HG03378 (cell line): ENCODE data around the gene OSBPL8.
A peak's percentile ranks its signal among the peaks of the same experiment; 100 is the strongest.
"Not testable (repeated sequence)": the region's sequence is repeated elsewhere in the genome, so short reads cannot be mapped to it uniquely, and the experiment has no call there.

ENCODE experiments used
- ATAC-seq: cut with Tn5 transposase; IDR thresholded peaks from one replicate; pipeline ENCODE4 v1.9.1; 2021; ENCODE audit warnings: mild to moderate bottlenecking, moderate library complexity; ENCODE audit not compliant: unreplicated experiment

OSBPL8 gene

DNA sequence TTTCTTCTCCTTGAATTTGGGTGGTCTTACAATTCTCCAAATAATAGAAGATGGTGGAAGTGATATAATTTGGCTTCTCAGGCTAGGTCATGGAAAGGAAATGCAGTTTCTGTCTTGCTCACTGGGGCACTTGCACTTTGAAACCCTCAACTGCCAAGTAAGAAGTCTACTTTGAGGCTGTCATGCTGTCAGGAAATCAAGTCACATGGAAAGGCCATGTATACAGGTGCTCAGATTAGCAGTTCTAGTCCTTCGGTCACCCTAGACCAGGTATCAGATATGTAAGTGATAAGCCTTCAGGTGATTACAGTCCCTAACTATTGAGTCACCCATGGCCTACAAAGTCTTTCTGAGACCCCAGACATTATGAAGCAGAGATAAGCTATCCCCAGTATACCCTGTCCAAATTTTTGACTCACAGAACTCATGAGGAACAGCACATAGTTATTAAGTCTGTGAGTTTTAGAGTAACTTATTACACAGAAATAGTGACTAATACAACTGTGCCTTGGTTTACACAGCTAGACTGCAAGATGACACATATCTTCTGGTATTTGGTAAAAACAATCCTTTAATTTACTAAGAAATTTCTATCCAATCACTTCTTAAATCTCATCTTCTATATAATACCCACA is 185.1 kb downstream of the OSBPL8 start:
- no peak for ATAC-seq

DNA sequence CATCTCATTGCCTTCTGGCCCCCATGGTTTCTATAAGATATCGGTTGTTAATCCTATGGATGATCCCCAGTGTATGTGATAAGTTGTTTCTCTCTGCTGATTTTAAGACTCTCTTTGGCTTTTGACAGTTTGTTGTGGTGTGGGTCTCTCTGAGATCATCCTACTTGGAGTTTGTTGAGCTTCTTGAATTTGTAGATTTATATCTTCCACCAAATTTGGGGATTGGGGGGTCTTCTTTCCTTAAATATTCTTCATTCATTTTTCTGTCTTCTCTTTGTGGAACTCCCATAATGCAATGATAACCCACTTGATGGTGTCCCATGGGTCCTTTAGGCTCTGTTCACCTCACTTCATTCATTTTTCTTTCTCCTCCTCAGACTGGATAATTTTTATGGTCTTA is 191.3 kb downstream of the OSBPL8 start:
- ATAC-seq, result no peak

DNA sequence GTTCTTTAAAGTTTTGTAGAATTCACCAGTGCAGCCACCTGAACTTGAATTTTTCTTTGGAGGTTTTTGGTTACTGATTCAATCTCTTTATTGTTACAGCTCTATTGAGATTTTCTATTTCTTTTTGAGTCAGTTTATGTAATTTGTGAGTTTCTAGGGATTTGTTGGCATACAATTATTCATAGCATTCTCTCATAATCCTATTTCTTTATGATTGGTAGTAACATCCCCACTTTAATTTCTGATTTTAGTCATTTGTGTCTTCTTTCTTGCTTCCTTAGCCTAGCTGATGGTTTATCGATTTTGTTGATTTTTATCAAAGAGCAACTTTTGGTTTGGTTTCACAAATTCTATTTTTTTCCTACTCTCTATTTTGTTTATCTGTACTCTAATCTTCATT is 193.4 kb downstream of the OSBPL8 start:
- no peak for ATAC-seq

- ATAC-seq, result not testable (repeated sequence)
Measured at GRCh38 chr12:76364131-76364530, 195.4 kb downstream of the OSBPL8 start.

- ATAC-seq, result no peak
Measured at GRCh38 chr12:76360316-76360715, 199.3 kb downstream of the OSBPL8 start.

GRCh38 chr12:76356071-76356470 is 203.5 kb downstream of the OSBPL8 start:
- ATAC-seq, result no peak

DNA sequence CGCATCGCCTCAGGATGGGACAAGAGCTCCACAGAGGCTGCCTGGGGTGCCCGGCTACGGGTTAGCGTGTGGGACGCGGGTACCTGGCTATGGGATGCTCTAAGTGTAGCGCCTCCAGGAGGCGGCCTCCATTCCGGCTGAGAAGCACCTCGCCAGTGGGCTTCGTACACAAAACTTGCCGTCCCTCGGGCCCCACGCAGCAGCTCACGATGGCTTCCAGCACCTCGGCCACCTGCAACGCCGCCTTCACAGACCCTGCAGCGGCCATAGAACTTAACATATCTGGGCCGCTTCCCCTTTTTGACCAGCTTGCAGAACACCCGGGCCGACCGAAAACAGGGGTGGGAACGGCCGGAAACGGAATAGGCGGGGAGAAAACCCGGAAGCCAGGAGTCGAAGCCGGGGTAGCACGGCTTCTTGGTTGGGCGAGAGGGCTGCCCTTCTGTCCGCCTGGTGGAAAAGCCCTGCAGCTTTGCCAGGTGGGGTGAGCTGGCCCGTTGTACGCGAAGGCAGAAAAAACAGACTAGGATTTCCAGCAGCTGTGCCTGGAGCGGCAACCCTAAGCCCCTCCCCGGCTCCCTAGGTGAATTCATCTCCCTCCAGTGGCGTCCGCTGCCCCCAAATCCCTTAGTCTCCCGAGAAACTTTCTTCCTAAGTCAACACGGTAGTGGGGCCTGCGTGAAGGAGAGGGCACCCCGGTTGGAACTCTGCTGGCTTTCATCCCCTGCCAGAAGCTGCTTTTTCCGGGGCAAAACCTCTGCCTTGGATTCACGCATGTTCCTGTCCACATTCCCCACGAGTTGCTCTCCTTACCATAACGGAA is 211.3 kb downstream of the OSBPL8 start, which contains the start of gene BBS10:
TSS of gene BBS10 (minus strand) at position 337 of the 823 bp plus-strand sequence. CDS start at position 280, 57 bp downstream.
- ATAC-seq, result peak; percentile 95

DNA sequence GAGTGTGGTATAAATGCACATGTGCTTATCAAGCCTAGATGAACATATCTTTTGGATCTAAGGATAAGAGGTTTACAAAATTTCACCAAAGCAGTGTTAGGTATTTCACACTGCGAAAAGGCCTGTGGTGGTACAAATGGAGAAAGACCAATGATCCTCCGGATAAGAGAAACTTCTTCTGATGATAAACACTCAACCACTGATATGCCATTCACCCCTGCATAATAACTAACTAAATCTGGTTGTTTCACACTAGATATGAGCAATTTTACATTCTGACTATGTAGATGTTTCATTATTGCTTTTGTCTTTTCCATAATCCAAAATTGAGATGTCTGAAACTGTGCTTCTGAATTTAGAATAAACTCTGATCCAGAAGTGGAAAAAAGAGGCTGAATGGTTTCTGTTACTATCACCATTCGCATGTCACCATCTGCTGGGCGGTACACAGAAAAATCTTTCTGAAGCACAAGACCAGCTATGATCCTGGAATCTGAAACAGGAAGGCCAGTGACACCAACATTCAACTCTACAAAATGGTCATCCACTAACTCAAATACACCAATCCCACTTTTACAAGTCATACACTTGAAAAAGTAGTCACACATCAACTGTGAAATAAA is 212.7 kb downstream of the OSBPL8 start:
- peak; percentile 35 for ATAC-seq

DNA sequence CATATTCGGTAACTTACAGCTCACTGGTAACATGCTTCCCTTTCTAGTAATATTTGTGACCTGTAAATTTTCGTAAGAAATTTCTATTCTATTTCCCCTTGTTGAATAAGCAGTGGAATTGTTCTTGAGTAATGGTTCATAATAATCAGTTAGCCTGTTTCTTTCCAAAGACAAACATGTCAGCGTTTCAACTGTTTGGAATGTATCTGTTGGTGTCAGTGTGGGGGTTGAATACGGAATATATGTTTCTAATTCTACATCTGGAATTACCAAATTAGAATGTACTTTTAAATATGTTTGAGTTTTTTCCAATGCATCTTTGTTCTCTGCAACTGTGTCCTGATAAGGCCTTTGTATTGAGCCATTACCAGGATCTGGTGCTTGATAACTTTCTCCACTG is 213.3 kb downstream of the OSBPL8 start:
- no peak for ATAC-seq

- ATAC-seq, result no peak
Measured at GRCh38 chr12:76345569-76345968, 214.0 kb downstream of the OSBPL8 start.

- ATAC-seq, result no peak
Measured at GRCh38 chr12:76341436-76342030, 218.0 kb downstream of the OSBPL8 start.

DNA sequence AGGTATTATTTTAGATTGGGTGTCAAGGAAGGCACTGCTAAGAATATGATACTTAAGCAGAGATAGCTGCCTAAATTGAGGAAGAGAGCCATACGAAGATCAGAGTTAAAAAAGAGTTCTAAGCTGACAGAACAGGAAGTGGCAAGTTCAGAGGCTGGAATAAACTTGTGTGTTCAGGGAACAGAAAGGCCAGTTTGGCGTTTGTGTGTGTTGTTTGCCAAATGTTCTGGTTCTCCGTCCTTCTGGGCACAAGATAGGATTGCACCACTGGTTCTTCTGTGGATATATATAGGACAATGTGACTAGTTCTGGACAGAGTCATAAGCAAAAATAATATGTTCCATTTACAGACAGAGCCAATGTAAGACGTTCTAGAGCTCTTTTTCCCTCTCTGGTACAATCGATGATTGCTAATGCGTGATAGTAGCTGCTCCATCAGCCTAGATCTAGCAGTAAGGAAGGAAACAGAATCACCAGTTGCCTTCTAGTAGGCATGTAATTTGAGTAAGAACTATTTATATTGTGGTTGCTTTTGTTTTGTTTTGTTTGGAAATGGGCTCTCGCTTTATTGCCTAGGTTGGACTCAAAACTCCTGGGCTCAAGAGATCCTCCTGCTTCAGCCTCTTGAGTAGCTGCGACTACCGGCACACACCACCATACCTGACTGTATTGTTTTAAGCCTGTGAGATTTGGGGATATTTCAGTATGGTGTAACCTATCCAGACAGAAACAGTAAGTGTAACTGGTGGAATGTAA is 218.7 kb downstream of the OSBPL8 start:
- no peak for ATAC-seq

GRCh38 chr12:76337583-76337982 is 222.0 kb downstream of the OSBPL8 start:
- no peak for ATAC-seq

DNA sequence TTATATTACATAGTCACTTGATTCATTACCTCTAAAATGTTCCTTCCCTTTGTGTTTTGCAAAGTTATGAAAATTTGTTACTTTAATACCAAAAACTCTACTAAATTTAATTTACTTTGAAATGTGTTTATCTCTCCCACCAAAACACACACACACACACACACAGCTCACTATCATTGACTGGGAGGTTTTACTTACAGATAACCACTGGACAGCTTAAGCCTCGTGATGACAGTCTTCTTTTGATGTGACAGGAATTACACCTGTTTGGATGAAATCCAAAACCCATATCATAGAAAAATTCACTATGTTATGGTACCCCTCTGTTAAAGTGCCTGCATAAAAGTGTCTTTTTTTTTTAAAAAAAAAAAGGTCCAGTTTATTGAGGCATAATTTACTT is 227.0 kb downstream of the OSBPL8 start:
- ATAC-seq, result no peak

DNA sequence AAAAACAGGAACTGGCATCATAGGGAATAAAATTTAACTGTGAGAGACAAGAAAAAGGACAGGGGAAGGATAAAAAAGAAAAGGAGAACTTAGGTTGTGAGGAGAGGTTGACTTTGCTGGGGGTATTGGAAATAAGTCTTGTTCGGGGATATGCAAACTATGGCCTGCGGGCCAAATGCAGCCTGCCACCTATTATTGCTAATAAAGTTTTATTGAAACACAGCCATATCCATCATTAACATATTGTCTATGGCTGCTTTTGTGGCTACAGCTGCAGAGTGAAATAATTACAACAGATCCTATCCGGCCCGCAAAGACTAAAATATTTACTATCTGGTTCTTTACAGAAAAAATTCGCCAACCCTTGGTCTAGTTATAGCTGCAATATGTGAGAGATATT is 230.0 kb downstream of the OSBPL8 start:
- ATAC-seq, result no peak

DNA sequence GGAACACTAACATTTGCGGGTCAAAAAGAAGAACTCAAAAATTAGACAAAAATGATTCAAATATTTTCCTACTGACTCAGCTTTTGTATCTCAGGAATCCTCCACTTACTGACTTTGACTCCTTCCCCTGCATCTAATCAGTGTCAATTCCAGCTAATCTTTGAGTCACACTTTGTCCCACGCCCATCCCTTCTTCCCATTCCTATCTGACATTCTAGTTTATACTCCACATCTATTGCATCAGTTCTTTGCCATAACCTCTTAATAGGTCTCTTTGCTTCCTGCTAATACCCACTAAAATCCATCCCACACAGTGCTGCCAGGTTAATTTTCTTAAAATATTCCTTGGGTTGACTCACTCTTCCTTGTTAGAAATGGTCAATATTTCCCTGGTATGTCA is 230.4 kb downstream of the OSBPL8 start:
- ATAC-seq, result no peak

DNA sequence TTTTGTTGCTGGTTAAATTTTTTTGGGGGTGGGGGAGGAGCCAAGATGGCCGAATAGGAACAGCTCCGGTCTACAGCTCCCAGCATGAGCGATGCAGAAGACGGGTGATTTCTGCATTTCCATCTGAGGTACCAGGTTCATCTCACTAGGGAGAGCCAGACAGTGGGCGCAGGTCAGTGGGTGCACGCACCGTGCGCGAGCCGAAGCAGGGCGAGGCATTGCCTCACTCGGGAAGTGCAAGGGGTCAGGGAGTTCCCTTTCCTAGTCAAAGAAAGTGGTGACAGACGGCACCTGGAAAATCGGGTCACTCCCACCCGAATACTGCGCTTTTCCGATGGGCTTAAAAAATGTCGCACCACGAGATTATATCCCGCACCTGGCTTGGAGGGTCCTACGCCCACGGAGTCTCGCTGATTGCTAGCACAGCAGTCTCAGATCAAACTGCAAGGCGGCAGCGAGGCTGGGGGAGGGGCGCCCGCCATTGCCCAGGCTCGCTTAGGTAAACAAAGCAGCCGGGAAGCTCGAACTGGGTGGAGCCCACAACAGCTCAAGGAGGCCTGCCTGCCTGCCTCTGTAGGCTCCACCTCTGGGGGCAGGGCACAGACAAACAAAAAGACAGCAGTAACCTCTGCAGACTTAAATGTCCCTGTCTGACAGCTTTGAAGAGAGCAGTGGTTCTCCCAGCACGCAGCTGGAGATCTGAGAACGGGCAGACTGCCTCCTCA is 239.8 kb downstream of the OSBPL8 start:
- not testable (repeated sequence) for ATAC-seq

- no peak for ATAC-seq
Measured at GRCh38 chr12:76318773-76319594, 240.6 kb downstream of the OSBPL8 start.

- no peak for ATAC-seq
Measured at GRCh38 chr12:76317976-76318375, 241.6 kb downstream of the OSBPL8 start.
